Activated CD4-positive, alpha-beta T cell treated with anti-CD3 and anti-CD28 coated beads, Interleukin-2, Interleukin-4, amounts not matched to agents 100 ng/mL and 50 ng/mL, durations not matched to agents 16 hours and 8 hours (primary cell): ENCODE results near the gene TMC1.
"Not testable (repeated sequence)": the region's sequence is repeated elsewhere in the genome, so short reads cannot be mapped to it uniquely, and the experiment has no call there.

Experiments used
- DNase-seq: peaks from one replicate; pipeline ENCODE4 v3.0.0-alpha.2; 2020; ENCODE audit warnings: low spot score

The TMC1 gene

DNA sequence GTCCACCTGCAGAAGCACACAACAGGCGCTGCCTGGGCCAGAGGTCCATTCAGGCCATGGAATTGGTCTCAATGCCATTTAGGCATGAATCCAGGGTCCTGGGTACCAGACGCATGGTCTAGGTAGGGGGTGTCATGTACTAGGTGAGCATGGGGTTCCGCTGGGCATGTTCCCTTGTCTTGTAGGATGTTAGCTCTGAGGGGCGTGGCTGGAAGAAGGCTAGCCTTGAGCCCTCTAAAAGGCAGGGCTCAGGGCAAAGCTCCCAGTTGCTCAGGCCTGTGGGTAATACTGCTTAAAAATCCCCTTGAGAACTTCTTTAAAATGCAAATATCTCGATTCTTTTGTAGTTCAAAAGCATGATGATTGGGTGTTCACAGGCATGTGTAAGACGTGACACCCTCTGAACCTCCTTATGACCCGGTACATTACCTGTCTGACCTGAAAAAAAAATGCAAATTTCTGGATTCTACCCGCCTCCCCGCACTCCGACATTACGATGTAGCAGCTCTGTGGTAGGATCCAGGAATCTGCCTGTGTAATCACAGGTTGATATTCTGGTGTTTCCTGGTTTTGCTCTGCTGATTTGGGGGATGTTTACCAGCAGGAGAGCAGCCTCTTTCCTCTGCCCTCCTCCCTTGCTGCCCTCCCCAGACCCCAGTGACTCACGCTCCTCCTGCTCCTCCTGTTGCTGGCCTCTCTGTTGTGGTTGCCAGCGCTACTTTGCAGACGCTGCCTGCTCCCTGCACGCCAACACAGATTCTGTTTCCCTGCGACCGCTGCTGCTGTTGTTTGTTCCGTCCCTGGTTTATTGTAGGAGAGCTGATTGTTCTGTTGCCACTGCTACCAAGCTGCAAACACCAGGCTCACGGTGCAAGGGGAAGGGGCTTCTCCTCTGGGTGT is 5.7 kb downstream of the TMC1 start:
- DNase-seq: peak; percentile 82

DNA sequence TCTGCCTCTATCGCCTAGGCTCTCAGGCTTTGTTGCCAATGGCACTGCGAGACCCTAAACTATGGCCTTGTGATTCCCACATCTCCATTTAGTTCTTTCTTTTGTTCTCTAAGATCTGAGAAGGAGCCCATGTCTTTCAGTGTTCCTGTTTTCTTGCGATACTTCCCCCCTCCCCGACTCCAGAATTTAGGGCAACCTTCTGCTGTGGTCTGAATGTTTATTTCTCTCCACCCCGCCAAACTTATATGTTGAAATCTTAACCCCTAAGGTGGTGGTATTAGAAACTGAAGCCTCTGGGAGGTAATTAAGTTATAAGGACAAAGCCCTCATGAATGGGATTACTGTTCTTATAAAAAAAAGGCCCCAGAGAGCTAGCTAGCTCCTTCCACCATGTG is 6.4 kb downstream of the TMC1 start:
- DNase-seq: no peak

DNA sequence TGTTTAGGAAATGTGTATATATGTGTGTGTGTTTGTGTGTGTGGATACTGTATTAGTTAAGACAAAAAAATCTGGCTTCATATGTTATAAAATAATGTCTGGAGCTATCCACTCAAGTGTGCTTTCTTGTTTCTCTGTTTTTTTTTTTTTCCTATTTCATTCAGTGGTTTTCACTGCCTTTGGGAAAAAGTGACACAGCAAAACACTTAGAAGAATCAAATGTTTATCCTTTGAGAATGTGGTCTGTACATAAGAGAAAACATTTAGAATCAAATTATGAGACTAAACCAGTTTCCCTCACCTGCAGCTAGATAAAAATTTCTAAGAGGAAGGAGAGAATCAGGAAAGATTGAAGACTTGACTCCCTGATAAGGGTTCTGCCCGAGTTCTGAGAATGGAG is 8.1 kb downstream of the TMC1 start:
- no peak for DNase-seq

DNA sequence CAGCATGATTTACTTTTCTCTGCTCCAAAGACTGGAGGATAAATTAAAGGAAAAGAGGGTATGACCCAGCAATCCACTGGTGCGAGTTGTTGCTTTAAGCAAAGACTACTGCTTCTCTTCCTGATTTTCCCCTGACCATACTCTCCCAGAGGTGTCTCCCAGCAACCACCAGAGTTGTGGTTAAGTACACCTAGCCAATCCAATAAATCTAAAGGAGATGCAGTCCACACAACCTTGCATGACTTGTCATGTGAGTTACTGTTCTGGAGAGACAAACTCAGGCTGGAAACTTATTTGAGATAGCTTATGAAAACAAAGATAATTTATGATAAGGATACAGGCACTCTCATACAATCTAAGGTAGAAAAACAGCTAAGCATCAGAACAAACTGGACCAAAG is 11.9 kb downstream of the TMC1 start:
- DNase-seq: no peak

DNA sequence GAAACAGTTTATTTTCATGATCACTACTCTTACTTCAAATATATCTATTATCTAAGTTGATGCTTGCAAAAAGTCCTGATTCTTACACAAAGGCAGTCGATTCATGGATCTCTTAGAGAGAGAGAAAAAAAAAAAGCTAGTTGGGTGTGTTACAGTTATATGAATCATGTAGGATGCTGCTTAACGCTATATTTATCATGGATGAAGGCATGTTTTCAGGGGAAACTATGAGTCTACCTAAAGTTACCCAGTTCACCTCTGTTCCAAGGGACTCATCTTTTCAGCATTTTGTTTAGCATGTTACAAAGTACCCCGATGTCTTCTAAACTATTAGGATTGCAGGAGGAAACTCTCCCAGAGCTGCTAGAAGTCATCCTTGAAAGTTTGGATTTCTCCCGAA is 13.5 kb downstream of the TMC1 start:
- DNase-seq: no peak

DNA sequence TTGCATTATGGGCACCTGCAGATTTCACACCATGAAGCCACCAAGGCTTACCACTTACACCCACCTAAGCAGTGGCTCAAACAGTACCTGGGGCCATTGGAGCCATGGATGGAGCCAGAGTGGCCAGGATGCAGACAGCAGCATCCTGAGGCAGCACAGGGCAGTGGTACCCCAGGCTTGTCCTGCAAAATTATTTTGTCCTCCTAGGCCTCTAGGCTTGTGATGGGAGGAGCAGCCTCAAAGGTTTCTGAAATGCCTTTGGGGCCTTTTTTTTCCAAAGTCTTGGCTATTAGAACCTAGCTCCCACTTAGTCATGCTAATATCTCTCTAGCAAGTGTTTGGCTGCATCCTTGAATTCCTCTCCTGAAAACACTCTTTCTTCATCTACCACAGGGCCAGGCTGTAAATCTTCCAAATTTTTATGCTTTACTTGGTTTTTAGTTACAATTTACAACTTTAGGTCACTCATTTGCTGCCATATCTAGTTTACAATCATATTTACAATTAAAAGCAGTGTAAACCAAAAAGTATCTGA is 15.7 kb downstream of the TMC1 start:
- DNase-seq: no peak

DNA sequence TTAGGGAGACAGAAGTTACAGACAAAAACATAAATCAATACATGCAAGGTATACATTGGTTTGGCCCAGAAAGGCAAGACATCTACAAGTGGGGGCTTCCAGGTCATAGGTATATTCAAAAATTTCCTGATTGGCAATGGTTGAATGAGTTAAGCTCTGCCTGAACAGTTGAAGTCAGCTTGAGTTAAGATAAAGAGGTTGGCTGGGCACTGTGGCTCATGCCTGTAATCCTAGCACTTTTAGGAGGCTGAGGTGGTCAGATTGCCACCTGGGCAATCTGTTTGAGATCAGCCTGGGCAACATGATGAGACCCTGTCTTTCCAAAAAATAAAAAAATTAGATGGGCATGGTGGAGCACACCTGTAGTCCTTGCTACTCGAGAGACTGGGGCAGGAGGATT is 16.3 kb downstream of the TMC1 start:
- no peak for DNase-seq

DNA sequence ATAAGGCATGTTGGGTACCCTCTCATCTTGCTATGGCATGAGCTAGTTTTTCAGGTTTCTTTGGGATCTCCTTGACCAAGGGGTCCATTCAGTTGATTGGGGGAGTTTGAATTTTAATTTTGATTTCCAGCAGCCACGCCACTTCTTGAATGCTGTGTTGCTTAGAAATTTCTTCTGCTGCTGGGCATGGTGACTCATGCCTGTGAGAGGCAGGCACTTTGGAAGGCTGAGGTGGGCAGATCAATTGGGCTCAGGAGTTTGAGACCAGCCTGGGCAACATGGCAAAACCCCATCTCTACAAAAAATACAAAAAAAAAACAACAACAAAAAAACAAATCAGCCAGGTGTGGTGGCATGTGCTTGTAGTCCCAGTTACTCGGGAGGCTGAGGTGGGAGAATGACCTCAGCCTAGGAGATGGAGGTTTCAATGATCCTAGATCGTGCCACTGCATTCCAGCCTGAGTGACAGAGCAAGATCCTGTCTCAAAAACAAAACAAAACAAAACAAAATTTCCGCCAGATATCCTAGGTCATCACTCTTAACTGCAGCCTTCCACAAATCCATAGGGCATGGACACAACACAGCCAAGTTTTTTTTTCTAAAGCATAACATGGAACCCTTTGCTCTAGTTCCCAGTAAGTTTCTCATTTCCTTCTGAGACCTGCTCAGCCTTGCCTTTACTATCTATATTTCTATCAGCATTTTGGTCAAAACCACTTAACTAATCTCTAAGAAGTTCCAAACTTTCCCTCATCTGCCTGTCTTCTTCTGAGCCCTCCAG is 17.7 kb downstream of the TMC1 start:
- no peak for DNase-seq

DNA sequence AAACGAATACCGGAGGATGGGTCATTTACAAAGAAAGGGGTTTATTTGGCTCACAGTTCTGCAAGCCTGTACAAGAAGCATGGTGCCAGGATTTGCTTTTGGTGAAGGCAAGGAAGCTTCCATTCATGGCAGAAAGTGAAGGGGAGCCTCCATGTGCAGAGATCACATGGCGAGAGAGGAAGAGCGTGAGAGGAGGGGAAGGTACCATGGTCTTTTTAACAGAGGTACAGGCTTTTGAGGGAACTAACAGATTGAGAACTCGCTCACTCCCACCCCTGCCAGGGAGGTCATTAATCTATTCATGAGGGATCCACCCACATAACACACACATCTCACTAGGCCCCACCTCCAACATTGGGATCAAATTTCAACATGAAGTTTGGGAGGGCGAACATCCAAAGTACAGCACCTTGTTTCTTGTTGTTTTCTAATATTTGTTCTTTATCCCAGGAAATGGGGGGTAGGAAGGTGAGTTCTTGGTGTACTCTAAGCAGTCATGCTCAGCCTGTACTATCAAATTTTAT is 18.5 kb downstream of the TMC1 start:
- DNase-seq: no peak

DNA sequence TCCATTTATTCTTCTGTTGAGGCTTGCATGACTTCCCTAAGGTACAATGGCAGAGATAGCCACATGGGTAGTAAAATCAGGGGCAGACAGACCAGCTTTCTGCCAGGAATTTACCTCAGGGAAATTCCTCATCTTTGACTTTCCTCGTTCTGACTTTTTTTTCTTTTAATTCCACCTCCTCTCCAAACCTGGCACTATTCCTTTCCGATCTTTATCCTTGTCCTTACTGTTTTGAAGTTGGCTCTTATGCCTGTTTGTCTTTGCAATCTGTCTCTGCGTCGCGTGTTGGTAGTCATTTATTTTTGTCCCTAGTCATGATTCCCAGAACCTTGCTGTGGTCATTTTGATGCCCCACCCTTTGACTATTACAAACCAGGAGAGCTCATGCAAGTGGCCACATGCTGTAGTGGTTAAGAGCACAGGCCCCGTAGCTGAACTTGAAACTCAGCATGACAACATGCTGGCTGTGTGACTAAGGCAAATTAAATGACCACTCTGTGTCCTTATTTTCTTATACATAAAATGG is 19.0 kb downstream of the TMC1 start:
- DNase-seq: no peak

DNA sequence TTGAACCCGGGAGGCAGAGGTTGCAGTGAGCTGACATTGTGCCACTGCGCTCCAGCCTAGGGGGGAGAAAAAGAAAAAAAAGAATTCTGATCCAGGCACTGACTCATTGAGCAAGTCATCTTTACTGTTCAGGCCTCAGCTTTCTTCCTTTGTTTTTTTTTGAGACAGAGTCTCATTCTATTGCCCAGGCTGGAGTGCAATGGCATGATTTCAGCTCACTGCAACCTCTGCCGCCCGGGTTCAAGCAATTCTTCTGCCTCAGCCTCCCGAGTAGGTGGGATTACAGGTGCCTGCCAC is 21.1 kb downstream of the TMC1 start:
- DNase-seq: not testable (repeated sequence)

DNA sequence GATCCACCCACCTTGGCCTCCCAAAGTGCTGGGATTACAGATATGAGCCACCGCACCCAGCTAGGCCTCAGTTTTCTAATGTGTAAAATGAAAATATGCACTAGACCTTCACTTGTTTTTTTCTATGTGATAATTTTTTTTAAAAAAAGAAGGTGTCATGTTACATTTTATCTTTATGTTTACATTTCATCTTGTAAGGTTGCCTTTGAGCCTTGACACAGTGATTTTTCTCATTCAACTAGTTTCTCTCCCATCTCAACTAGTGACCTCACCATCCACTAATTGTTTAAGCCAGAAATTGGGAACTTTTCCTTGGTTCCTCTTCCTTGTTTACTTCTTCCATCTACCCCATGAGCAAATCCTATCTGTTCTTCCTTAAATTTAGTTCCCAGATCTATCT is 21.5 kb downstream of the TMC1 start:
- no peak for DNase-seq

DNA sequence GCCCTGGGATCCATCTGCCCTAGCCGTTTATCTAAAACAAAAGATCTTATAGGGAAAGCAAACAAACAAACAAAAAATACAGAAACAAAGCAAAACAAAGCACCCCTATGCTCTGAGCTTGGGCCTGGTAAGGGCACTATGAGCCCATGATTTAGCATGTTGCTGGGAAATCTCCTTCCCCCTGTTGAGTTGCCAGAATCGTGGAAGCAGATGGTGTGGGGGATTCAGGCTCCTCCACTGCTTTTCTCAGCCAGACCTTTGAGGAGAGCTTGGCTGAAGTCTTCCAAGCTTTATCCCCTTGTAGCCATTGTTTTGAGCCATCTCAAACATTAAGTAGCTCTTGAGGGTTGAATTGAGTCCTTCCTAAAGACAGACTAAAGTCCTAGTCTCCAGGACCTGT is 29.9 kb downstream of the TMC1 start:
- DNase-seq: no peak

DNA sequence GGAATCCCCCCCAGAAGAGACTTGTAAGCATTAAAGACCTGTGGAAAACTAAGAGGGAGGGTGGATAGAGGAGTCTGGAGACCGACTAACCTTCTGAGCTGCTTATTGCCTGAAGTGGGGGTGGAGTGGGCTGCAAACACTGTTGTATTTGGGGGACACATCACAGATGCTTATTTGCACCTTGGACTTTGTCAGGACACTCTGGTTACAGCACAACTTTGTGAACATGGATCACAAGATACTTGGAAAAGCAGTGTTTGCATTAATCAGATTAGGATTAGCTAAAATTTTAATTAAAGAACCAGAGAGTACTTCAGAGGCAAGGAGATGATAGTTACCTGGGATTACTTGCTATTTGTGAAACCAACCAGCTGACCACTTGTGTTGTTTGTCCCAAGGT is 30.9 kb downstream of the TMC1 start:
- no peak for DNase-seq

DNA sequence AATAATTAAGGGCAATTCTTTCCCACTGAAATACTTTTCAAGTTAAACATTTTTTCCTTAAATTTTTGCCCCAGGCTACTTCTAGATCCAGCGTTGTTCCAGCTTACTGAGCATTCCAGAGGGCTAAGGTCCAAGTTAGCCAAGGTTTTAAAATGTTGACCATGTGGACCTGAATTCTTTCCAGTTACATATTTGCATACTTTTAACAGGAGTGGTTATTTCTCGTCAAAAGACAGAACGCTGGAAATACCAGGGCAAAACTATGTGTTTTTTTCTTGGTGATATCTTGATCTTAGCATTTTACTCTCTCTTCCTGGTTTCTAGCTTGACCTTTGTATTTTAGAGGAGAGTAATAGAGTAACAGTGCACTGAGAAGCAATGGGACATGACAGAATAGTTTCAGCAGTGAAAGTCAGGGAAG is 32.8 kb downstream of the TMC1 start:
- DNase-seq: no peak

DNA sequence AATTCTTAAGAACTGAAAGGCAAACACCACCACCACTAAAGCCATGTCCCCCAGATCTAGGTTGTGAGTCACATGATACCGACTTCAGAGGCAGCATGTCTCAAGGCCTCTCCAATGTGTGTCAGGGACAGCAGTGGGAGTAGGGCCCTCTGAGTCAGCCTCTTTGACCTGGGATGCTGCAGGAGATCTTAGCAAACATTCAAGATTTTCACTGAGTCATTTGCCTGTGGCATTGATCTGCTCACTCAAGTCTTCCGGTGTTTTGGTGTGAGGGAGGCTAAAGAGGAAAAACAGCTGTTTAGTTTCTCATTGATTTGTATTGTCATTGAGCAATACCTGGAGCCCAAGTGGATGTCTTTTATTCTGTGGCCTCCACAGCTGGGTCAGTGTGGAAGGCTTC is 36.1 kb downstream of the TMC1 start:
- DNase-seq: peak; percentile 71

DNA sequence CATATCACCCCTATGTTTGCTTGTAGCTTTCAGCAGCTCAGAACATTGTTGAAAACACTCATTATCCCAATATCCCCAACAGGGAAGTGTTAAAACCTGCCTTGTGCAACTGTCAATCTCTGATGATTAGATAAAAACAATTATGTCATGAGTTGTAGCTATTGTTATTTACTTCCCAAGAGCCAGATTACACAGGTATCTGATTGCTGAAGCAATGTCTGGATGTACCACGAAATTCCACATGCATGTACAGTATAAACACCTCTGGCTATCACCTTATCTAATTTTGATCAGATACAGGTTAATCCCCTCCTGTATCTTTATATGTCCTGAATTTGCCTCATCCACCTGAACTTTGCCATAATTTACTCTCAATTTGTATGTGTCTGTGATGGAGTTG is 38.7 kb downstream of the TMC1 start:
- DNase-seq: no peak

DNA sequence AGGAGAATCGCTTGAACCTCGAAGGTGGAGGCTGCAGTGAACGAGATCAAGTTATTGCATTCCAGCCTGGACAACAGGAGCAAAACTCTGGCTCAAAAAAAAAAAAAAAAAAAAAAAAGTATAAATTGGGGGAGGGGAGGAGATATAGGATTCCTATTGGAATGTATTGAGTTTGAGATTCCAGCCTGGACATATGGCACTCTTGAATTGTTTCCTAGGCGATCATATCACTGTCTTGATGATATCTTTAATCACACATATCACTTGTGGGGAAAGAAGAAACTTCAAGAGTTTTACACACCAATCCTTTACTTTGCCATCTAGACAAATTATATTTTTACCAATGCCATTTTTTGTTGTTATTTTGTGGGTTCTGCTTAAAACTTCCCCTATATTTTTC is 42.4 kb downstream of the TMC1 start:
- DNase-seq: no peak

DNA sequence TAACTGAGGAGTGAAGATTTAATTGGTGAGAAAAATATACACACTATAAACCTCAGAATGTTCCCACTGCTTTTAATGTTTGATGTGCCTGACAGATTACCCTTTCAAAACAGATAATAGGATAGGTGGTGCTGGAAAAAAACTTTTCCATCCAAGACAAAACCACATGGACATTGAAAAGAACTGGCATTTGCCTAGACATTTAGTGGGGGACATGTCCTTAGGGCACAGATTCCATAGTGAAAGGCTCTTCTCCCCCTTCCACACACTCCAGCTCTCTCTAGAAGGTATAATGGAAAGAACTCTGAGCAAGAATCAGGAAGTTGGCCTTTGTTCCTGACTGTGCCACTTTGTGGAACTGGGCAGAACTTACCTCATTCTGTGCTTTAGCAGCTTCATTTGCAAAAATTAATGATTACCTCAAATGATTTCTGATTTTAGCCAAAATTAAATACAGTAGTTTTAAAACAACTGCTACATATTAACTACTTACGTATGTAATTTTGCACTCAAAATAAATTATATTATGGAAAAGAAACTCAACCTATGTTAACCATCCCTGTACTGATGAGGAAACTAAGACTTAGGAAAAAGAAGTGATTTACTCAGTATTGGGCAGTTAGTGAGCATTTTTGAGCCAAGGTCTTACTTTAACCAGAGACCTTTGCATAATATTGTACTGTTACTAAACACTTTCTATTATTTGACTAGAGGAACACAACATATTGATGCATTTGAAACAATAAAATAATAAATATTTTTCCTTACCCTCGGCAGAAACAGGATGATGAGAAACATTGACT is 43.3 kb downstream of the TMC1 start:
- no peak for DNase-seq

DNA sequence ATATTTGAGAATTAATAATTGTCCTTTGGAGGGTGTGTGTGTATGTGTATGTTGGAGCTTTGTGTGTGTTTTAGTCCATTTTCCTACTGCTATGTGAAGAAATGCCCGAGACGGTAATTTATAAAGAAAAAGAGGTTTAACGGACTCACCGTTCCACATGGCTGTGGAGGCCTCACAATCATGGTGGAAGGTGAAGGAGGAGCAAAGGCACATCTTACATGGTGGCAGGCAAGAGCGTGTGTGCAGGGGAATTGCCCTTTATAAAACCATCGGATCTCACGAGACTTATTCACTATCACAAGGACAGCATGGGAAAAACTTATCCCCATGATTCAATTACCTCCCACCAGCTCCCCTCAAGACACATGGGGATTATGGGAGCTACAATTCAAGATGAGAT is 44.1 kb downstream of the TMC1 start:
- no peak for DNase-seq

DNA sequence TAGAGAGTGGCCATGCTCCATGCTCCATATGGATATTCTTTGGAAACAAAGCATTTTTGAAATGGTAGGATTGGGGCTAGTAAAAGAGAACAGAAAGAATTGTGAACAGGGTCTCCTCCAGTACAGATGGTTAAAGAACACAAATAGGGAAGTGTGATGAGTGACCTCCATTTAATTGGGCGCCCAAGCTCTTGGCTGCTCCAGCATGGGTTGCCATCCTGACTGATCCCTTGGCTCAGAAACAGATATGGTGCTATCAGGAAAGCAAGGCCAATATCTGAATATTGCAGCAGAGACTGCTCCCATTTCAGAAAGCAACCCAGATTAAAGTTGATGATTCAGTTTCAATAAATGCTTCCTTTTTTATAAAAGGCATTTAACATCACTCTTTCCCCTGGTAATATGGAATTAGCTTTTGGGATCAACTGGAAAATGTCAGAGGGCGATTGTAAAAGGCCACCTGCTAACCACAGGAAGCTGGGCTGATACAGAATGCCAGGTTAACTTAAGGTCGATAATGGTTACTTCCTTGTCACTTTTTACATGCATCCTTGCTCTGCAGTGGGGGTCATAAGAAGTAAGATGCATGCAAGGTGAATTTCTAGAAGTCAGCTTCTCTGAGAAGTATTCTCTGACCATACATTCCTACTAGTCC is 52.9 kb downstream of the TMC1 start:
- no peak for DNase-seq

DNA sequence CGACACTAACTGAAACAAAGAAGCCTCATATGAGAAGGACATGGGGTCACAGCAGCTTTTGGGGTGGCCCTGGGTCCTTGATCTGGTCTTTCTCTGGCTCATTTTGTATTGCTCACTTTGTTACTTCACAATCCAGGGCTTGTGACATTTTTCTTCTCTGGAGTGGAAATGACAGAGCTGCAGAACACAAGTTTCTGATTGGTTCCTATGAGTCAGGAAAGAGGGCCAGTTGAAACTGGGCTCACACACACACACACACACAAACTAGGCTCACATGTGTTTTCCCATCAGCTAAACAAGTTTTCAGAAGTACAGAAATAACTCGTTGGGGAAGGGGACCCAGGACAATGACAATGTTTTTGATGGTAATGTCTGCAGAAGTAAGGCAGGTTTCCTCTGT is 54.3 kb downstream of the TMC1 start:
- DNase-seq: no peak
